K562 (cell line): ENCODE data around the gene ABCA7. TPM values are rescaled to one million over a fixed set of nuclear protein-coding genes. Genes with fewer than 3 reads are reported as not detected.

ENCODE experiments used
- ATAC-seq: fragments of 200-7000 bp; cut with Tn5 transposase; 3 replicates; pipeline ENCODE4 v1.9.1; 2020; ENCODE audit warnings: moderate library complexity
- BruUV-seq: library from RNA; stranded (reverse); fragments of 400-500 nt; replicated peaks from 2 replicates; lab custom pipeline; 2021; lab: Mats Ljungman, UMichigan
- CTCF ChIA-PET: fragments of 300-600 bp; formaldehyde crosslinking; extraction: SDS; loops from one replicate; lab custom pipeline; 2021; ENCODE audit warnings: low intra/inter-chr PET ratio; lab: Yijun Ruan, JAX
- POLR2A ChIA-PET: fragments of 300-600, 350-650 bp; sonication (Branson Sonifier 250); formaldehyde crosslinking; extraction: SDS; loops from one replicate; lab custom pipeline; 2021; ENCODE audit warnings: antibody characterized with exemption, inconsistent platforms; lab: Yijun Ruan, JAX
- DNase-seq, 4 experiments: peaks; one replicate each; pipeline versions ENCODE4 v3.0.0 to v3.0.0-alpha.2; 2011 to 2018; ENCODE audit warnings: low spot score in 3 of 4, mixed read lengths in 3 of 4; ENCODE audit errors: extremely low read depth in 1 of 4
- FAIRE-seq: peaks from 2 replicates; lab custom pipeline; 2011; peaks lifted over from hg19 to GRCh38; lab: Jason Lieb, UNC
- H2AFZ ChIP-seq: 2 replicates; pipeline ENCODE4 v1.6.0; 2011; ENCODE audit warnings: low read depth, low read length, control low read depth, inconsistent platforms
- H3K27ac ChIP-seq: fragments of 200-600 bp; 3 replicates; pipeline ENCODE4 v1.8.0; 2011; ENCODE audit warnings: low read depth, mild to moderate bottlenecking, control low read depth, inconsistent platforms, low read length, moderate library complexity, mixed read lengths; ENCODE audit errors: extremely low read depth
- H3K27me3 ChIP-seq, 2 experiments: fragments of 300-600 bp in 1 of 2; 2 replicates in 1 of 2; 3 replicates in 1 of 2; pipeline versions ENCODE4 v1.6.0 to v1.8.0; 2011; ENCODE audit warnings: inconsistent platforms in 2 of 2, low read length in 2 of 2, mild to moderate bottlenecking in 1 of 2, mixed read lengths in 1 of 2, moderate library complexity in 1 of 2; ENCODE audit not compliant: control insufficient read depth in 2 of 2, insufficient read depth in 2 of 2
- H3K36me3 ChIP-seq: fragments of 300-600 bp; 3 replicates; pipeline ENCODE4 v1.8.0; 2011; ENCODE audit warnings: mild to moderate bottlenecking, low read length, inconsistent platforms; ENCODE audit not compliant: control insufficient read depth, insufficient read depth
- H3K4me1 ChIP-seq, 2 experiments: fragments of 200-600 bp in 1 of 2; replicated peaks in 1 of 2; 2 replicates in 1 of 2; 3 replicates in 1 of 2; pipeline versions ENCODE4 v1.5.1 to v1.8.0; 2011; ENCODE audit warnings: inconsistent platforms in 2 of 2, low read length in 2 of 2, mild to moderate bottlenecking in 1 of 2, mixed read lengths in 1 of 2, moderate library complexity in 1 of 2; ENCODE audit not compliant: control insufficient read depth in 2 of 2, insufficient read depth in 2 of 2
- H3K4me2 ChIP-seq: 2 replicates; pipeline ENCODE4 v1.6.1; 2011; ENCODE audit warnings: low read length, control low read depth, inconsistent platforms, mixed read lengths; ENCODE audit not compliant: insufficient read depth
- H3K4me3 ChIP-seq: fragments of 200-600 bp; sonication (generic), shearing (Covaris generic); 2 replicates; pipeline ENCODE4 v1.5.1; 2016; ENCODE audit warnings: control low read depth, inconsistent platforms
- H3K79me2 ChIP-seq: fragments of 200-600 bp; 3 replicates; pipeline ENCODE4 v1.8.0; 2011; ENCODE audit warnings: low read length, inconsistent platforms; ENCODE audit not compliant: control insufficient read depth, insufficient read depth
- H3K9ac ChIP-seq, 2 experiments: 2 replicates each; pipeline versions ENCODE4 v1.6.0 to v1.6.1; 2011; ENCODE audit warnings: low read depth in 2 of 2, low read length in 2 of 2, control low read depth in 1 of 2, inconsistent platforms in 1 of 2, mild to moderate bottlenecking in 1 of 2, mixed read lengths in 1 of 2; ENCODE audit not compliant: insufficient read depth in 1 of 2
- H3K9me1 ChIP-seq: one replicate; pipeline ENCODE4 v1.6.0; 2011; ENCODE audit warnings: inconsistent platforms, mild to moderate bottlenecking, low read length, moderate library complexity; ENCODE audit not compliant: control insufficient read depth, insufficient read depth
- H3K9me3 ChIP-seq: replicated peaks from 2 replicates; pipeline ENCODE4 v1.5.1; 2011; ENCODE audit warnings: low read depth, low read length, inconsistent platforms; ENCODE audit not compliant: control insufficient read depth, insufficient read depth
- H4K20me1 ChIP-seq: replicated peaks from 2 replicates; pipeline ENCODE4 v1.6.1; 2011; ENCODE audit warnings: low read length, inconsistent platforms, mixed read lengths; ENCODE audit not compliant: control insufficient read depth, insufficient read depth
- ARNT ChIP-seq, 2 experiments: fragments of 450-650 bp; IDR thresholded peaks; 2 replicates each; pipeline ENCODE4 v1.6.1; 2016; ENCODE audit warnings: mild to moderate bottlenecking in 1 of 2
- CBFA2T3 ChIP-seq: fragments of 450-650 bp; IDR thresholded peaks from 2 replicates; pipeline ENCODE4 v1.6.1; 2017
- CBFB ChIP-seq: sonication (generic); formaldehyde crosslinking; IDR thresholded peaks from 2 replicates; pipeline ENCODE4 v1.4.0; 2020; ENCODE audit warnings: mild to moderate bottlenecking, missing genetic modification reagents
- CHAMP1 ChIP-seq: fragments of 450-650 bp; IDR thresholded peaks from 2 replicates; pipeline ENCODE4 v1.6.1; 2016; ENCODE audit warnings: mild to moderate bottlenecking
- LCOR ChIP-seq: sonication (generic); formaldehyde crosslinking; IDR thresholded peaks from 2 replicates; pipeline ENCODE4 v1.8.0; 2022; ENCODE audit warnings: mild to moderate bottlenecking, missing genetic modification reagents
- PHB ChIP-seq: fragments of 250-450 bp; sonication (Bioruptor Pico); IDR thresholded peaks from 2 replicates; pipeline ENCODE4 v1.5.0; 2021
- POLR2A ChIP-seq: fragments of 450-650 bp; conservative IDR thresholded peaks from 2 replicates; pipeline ENCODE4 v1.6.1; 2016
- POLR2H ChIP-seq: IDR thresholded peaks from 2 replicates; pipeline ENCODE4 v1.6.1; 2016; ENCODE audit warnings: missing genetic modification characterization, low read depth, mild to moderate bottlenecking, control low read depth, missing compliant biosample characterization, moderate library complexity
- RAD21 ChIP-seq, 2 experiments: fragments of 250-450 bp in 1 of 2; fragments of 450-650 bp in 1 of 2; sonication (Bioruptor Pico) in 1 of 2; formaldehyde crosslinking in 1 of 2; IDR thresholded peaks in 1 of 2; conservative IDR thresholded peaks in 1 of 2; 2 replicates each; pipeline versions ENCODE4 v1.4.0 to v1.8.0; 2020 to 2022; ENCODE audit warnings: mild to moderate bottlenecking in 2 of 2, moderate library complexity in 1 of 2
- RBM34 ChIP-seq: fragments of 200-400 bp; formaldehyde crosslinking; IDR thresholded peaks from 2 replicates; pipeline ENCODE4 v1.6.1; 2018; ENCODE audit warnings: low read length, borderline replicate concordance; ENCODE audit not compliant: insufficient read depth
- SMAD1 ChIP-seq: fragments of 150-350 bp; IDR thresholded peaks from 2 replicates; pipeline ENCODE4 v1.6.1; 2014; ENCODE audit warnings: low read length, low read depth; ENCODE audit not compliant: partially characterized antibody
- SMAD4 ChIP-seq: fragments of 250-450 bp; sonication (Bioruptor Pico); conservative IDR thresholded peaks from 2 replicates; pipeline ENCODE4 v1.8.0; 2021; ENCODE audit warnings: inconsistent platforms, mild to moderate bottlenecking, moderate library complexity
- ZC3H4 ChIP-seq: sonication (generic); formaldehyde crosslinking; IDR thresholded peaks from 2 replicates; pipeline ENCODE4 v1.9.0; 2021; ENCODE audit warnings: missing genetic modification reagents, borderline replicate concordance
- ZMIZ1 ChIP-seq, 2 experiments: fragments of 150-350 bp in 1 of 2; IDR thresholded peaks; 2 replicates each; pipeline ENCODE4 v1.6.1; 2012 to 2016; ENCODE audit warnings: low read depth in 2 of 2, low read length in 2 of 2, mild to moderate bottlenecking in 1 of 2, moderate library complexity in 1 of 2
- WGBS: fragments of 100-300 bp; shearing (Covaris generic); methylation state at CpG from one replicate; pipeline ENCODE4 v1.1.6; 2016; ENCODE audit warnings: low coverage, mixed read lengths; ENCODE audit not compliant: insufficient coverage; ENCODE audit errors: missing lambda C conversion rate; 5-methylcytosine and 5-hydroxymethylcytosine counted together
- in situ Hi-C: fragments of 300-500 bp; cut with MboI; formaldehyde crosslinking; loops from 4 replicates; pipeline ENCODE4 v1.15.0; 2018; ENCODE audit warnings: inconsistent platforms, mixed read lengths
- intact Hi-C: fragments of 100-400 bp; cut with micrococcal nuclease; formaldehyde crosslinking; loops from 2 replicates; pipeline ENCODE4 v1.14.2; 2022
- polyA plus RNA-seq, 8 experiments: library from polyadenylated mRNA; depleted of rRNA in 4 of 8; stranded (reverse) in 5 of 8; unstranded in 3 of 8; fragments of >200 nt; fragmentation: Nextera tagmentation in 2 of 8; fragmentation: Illumina TruSeq in 1 of 8; extraction: Ambion mirVana in 2 of 8; extraction: Trizol in 1 of 8; gene quantifications; 2 replicates each; pipeline versions ENCODE4 v1.2.1 to v1.2.3, GENCODE V29; 2011 to 2014; ENCODE audit warnings: inconsistent platforms in 1 of 8, missing spikeins in 1 of 8
- total RNA-seq, 7 experiments: library from RNA; depleted of rRNA in 6 of 7; stranded (reverse); fragments of >200 nt in 6 of 7; fragmentation: Illumina TruSeq in 2 of 7; extraction: Trizol in 2 of 7; gene quantifications; 2 replicates each; pipeline versions ENCODE4 v1.2.1 to v1.2.3, GENCODE V29; 2011 to 2021; ENCODE audit warnings: low replicate concordance in 1 of 7

Gene ABCA7
- total and polyA plus RNA-seq, 9 of the 15 experiments (the other 6 are each of a cell fraction or from before 2014, with no cell fraction given): 2.3 to 96.1 (median 31.2) TPM

- DNase-seq (no peak), ATAC-seq (no peak), FAIRE-seq (no peak)
- H3K27me3 ChIP-seq: no peaks in the 10 kb centered on the region
- ChIA-PET POLR2A (interaction anchor here (0.5 to 1.1 kb wide), 4 partner anchors 26 to 254 kb away, joined by 3 read pairs; partner anchors contain the start of gene CNN2), CTCF (no interaction called here)
- intact Hi-C loops: no loop called here
- H3K4me2 ChIP-seq: 0 out of 2 replicates have a peak overlapping the region, but pooled peaks have one; percentile 46
- H3K27ac ChIP-seq: no peak overlapping the region
- peaks cover 90% of the 10 kb centered on the region; the same call in 2 of the 3 replicates for H3K36me3 ChIP-seq
- peak overlapping the region in 1 of 2 experiments; percentile 75; a peak in 2 of 4 replicates for H3K9ac ChIP-seq
- in situ Hi-C loops: no loop called here
- H3K4me3 ChIP-seq: no peak overlapping the region
- 85% methylated on average over 17 of the region's 23 CpGs for WGBS
- H4K20me1 ChIP-seq: no peaks in the 10 kb centered on the region; the same call in 1 of the 2 replicates
- H2AFZ ChIP-seq: no peak overlapping the region
- H3K79me2 ChIP-seq: peaks cover 3% of the 10 kb centered on the region
- no TSS peak for BruUV-seq
- no peaks in the 10 kb centered on the region for H3K9me3 ChIP-seq
- H3K9me1 ChIP-seq: peaks cover 6% of the 10 kb centered on the region
- peaks cover 4 to 79% of the 10 kb centered on the region in 2 experiments; a peak in 4 of 5 replicates for H3K4me1 ChIP-seq
- TF ChIP-seq CHAMP1: no peak
- TF ChIP-seq RAD21 (CRISPR knock-in tag; conservative IDR thresholded peaks at IDR 0.05 in 1 of 2, IDR thresholded peaks at IDR 0.05 in 1 of 2): no peak
- TF ChIP-seq ARNT (IDR thresholded peaks at IDR 0.05): no peak
- TF ChIP-seq ZC3H4: 0 out of 2 replicates have a peak, but pooled peaks have one; percentile 60
- TF ChIP-seq ZMIZ1 (IDR thresholded peaks at IDR 0.05; ENCODE audit: low read depth in 2 of 2, low read length in 2 of 2): no peak
- no peak for TF ChIP-seq POLR2H (tag)
- TF ChIP-seq PHB: no peak
- no peak for TF ChIP-seq SMAD4
- no peak for TF ChIP-seq CBFA2T3
- no peak for TF ChIP-seq LCOR
- TF ChIP-seq POLR2A: peak; percentile 14; the same call in 1 of the 2 replicates
- no peak for TF ChIP-seq SMAD1
- TF ChIP-seq RBM34: no peak
- TF ChIP-seq CBFB (CRISPR knock-in tag): 0 out of 2 replicates have a peak, but pooled peaks have one; percentile 26
Observed at GRCh38 chr19:990746-991145, 49.2 kb upstream of the ABCA7 start.
